Trophoblast cell (in vitro differentiated cells and primary cell): ENCODE results near the gene LEUTX.

Experiments used
- DNase-seq, 2 donors: peaks; one replicate each; pipeline ENCODE4 v3.0.0-alpha.2; 2016
- H2AFZ ChIP-seq: 2 replicates; pipeline ENCODE4 v1.6.1; 2013; ENCODE audit warnings: low read length, moderate library complexity, mild to moderate bottlenecking; ENCODE audit not compliant: insufficient read depth, poor library complexity
- H2AK5ac ChIP-seq: 2 replicates; pipeline ENCODE4 v1.6.1; 2013; ENCODE audit warnings: mild to moderate bottlenecking, low read length
- H2BK120ac ChIP-seq: 2 replicates; pipeline ENCODE4 v1.6.1; 2013; ENCODE audit warnings: low read length, mild to moderate bottlenecking, moderate library complexity; ENCODE audit not compliant: insufficient read depth, poor library complexity
- H2BK12ac ChIP-seq: 2 replicates; pipeline ENCODE4 v1.6.1; 2013; ENCODE audit warnings: mild to moderate bottlenecking, low read length, moderate library complexity
- H2BK5ac ChIP-seq: 2 replicates; pipeline ENCODE4 v1.6.1; 2013; ENCODE audit warnings: low read length, low read depth, moderate library complexity, mild to moderate bottlenecking; ENCODE audit not compliant: poor library complexity
- H3K14ac ChIP-seq: 2 replicates; pipeline ENCODE4 v1.6.1; 2013; ENCODE audit warnings: mild to moderate bottlenecking, low read length
- H3K18ac ChIP-seq: 2 replicates; pipeline ENCODE4 v1.6.1; 2013; ENCODE audit warnings: mild to moderate bottlenecking, low read length
- H3K23ac ChIP-seq: 2 replicates; pipeline ENCODE4 v1.6.1; 2013; ENCODE audit warnings: low read length
- H3K27ac ChIP-seq: 2 replicates; pipeline ENCODE4 v1.5.1; 2013; ENCODE audit warnings: low read depth, mild to moderate bottlenecking, inconsistent platforms, low read length, moderate library complexity
- H3K27me3 ChIP-seq: 2 replicates; pipeline ENCODE4 v1.6.1; 2013; ENCODE audit warnings: inconsistent platforms, mild to moderate bottlenecking, low read length, moderate library complexity; ENCODE audit not compliant: insufficient read depth
- H3K36me3 ChIP-seq, 2 experiments: 1 replicate in 1 of 2; 2 replicates in 1 of 2; pipeline ENCODE4 v1.6.1; 2013; ENCODE audit warnings: low read length in 2 of 2, mild to moderate bottlenecking in 2 of 2, moderate library complexity in 1 of 2; ENCODE audit not compliant: insufficient read depth in 2 of 2, control insufficient read depth in 1 of 2
- H3K4ac ChIP-seq: 2 replicates; pipeline ENCODE4 v1.6.1; 2013; ENCODE audit warnings: low read depth, mild to moderate bottlenecking, low read length, moderate library complexity
- H3K4me1 ChIP-seq, 2 experiments: 1 replicate in 1 of 2; 2 replicates in 1 of 2; pipeline ENCODE4 v1.6.1; 2013; ENCODE audit warnings: low read length in 2 of 2, mild to moderate bottlenecking in 2 of 2, moderate library complexity in 1 of 2; ENCODE audit not compliant: insufficient read depth in 2 of 2, control insufficient read depth in 1 of 2
- H3K4me2 ChIP-seq: 2 replicates; pipeline ENCODE4 v1.6.1; 2013; ENCODE audit warnings: inconsistent platforms, mild to moderate bottlenecking, low read length, moderate library complexity
- H3K4me3 ChIP-seq: 2 replicates; pipeline ENCODE4 v1.5.1; 2013; ENCODE audit warnings: mild to moderate bottlenecking, low read depth, low read length, inconsistent platforms
- H3K79me1 ChIP-seq: one replicate; pipeline ENCODE4 v1.6.1; 2013; ENCODE audit warnings: low read length
- H3K79me2 ChIP-seq: 2 replicates; pipeline ENCODE4 v1.6.1; 2013; ENCODE audit warnings: low read length, mild to moderate bottlenecking; ENCODE audit not compliant: control insufficient read depth, insufficient read depth, poor library complexity
- H3K9ac ChIP-seq: 2 replicates; pipeline ENCODE4 v1.6.1; 2013; ENCODE audit warnings: mild to moderate bottlenecking, low read length
- H3K9me3 ChIP-seq: 2 replicates; pipeline ENCODE4 v1.6.1; 2013; ENCODE audit warnings: low read depth, mild to moderate bottlenecking, control low read depth, inconsistent platforms, low read length; ENCODE audit not compliant: insufficient read depth
- H4K12ac ChIP-seq: 2 replicates; pipeline ENCODE4 v1.6.1; 2013; ENCODE audit warnings: low read depth, mild to moderate bottlenecking, low read length, moderate library complexity
- H4K8ac ChIP-seq: 2 replicates; pipeline ENCODE4 v1.6.1; 2013; ENCODE audit warnings: low read depth, mild to moderate bottlenecking, low read length, moderate library complexity
- H4K91ac ChIP-seq: one replicate; pipeline ENCODE4 v1.6.1; 2013; ENCODE audit warnings: low read depth, mild to moderate bottlenecking, low read length, moderate library complexity
- whole genome bisulfite sequencing: extraction: QIAGEN DNeasy Blood & Tissue Kit; methylation state at CpG from one replicate; pipeline ENCODE4 v1.1.7; 2013; ENCODE audit warnings: missing lambda C conversion rate; ENCODE audit not compliant: insufficient read length, insufficient coverage; ENCODE audit errors: extremely low coverage; 5-methylcytosine and 5-hydroxymethylcytosine counted together

Gene LEUTX

DNA sequence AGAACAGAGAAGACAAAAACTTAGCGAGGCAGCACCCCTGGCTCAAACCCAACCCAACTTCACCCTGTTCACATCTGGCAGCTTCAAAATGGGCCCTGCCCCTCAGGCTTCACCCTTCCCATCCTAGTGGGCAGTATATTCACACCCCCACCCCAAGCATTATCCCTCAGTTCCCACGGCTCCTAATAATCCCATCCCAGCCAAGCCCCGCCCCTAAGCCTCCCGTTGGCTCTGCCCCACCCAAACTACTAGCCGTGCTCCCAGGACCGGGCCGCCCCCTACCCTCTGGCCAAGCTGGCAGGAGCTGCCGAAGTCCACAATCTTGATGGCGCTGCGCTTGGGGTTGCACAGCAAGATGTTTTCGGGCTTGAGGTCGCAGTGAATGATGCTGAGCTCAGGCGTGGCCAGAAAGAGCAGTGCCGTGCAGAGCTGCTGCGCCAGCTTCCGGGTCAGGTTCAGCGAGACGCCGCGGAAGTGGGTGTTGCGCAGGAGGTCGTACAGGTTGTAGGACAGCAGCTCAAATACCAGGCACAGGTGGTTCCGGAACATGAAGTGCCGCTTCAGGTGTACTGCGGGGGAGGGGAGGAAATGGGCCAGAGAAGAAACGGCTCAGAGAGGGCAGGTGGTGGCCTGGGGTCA is 49.5 kb downstream of the LEUTX start:
- Histone ChIP-seq H4K12ac (no peak overlapping the region), H3K27ac (no peak overlapping the region), H2AFZ (no peak overlapping the region), H2AK5ac (no peak overlapping the region), H3K23ac (no peak overlapping the region), H3K4me1 (peaks cover 16 to 18% of the 10 kb centered on the region in 2 experiments), H4K91ac (no peak overlapping the region), H3K4ac (no peak overlapping the region), H2BK120ac (no peak overlapping the region), H3K27me3 (no peaks in the 10 kb centered on the region), H3K4me3 (peak overlapping the region; percentile 11), H3K9ac (no peak overlapping the region), H3K9me3 (peaks cover 5% of the 10 kb centered on the region), H3K36me3 (peaks cover 49 to 57% of the 10 kb centered on the region in 2 experiments), H3K18ac (no peak overlapping the region), H3K79me1 (peaks cover 2% of the 10 kb centered on the region), H2BK5ac (no peak overlapping the region), H3K14ac (no peak overlapping the region), H4K8ac (no peak overlapping the region), H2BK12ac (no peak overlapping the region), H3K4me2 (no peak overlapping the region), H3K79me2 (peaks cover 6% of the 10 kb centered on the region)
- WGBS, result no CpG with 5 or more reads among the region's 26 CpGs
- DNase-seq, result no peak

DNA sequence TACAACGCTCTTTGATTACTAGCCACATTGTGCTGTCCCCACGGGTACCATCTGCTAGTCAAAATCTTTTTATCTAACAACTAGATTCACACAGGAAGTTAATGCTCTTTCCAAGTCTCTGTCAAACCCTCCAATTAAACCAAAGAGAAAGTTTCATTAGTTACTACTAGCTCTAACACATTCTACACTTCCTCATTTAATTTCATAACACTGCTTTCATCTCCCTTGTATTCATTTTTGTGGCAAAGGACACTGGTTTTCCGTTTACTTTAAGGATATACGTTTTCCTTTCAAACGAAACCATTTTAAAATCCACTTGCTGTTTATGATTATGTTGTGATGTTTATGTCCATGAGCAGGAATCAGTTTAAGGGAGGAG is 50.0 kb downstream of the LEUTX start:
- Histone ChIP-seq H3K36me3 (peaks cover 49 to 57% of the 10 kb centered on the region in 2 experiments), H2AK5ac (no peak overlapping the region), H3K14ac (no peak overlapping the region), H3K27ac (no peak overlapping the region), H4K91ac (no peak overlapping the region), H3K4me1 (peaks cover 14 to 17% of the 10 kb centered on the region in 2 experiments), H2BK12ac (no peak overlapping the region), H3K79me2 (peaks cover 6% of the 10 kb centered on the region), H3K18ac (no peak overlapping the region), H3K4me3 (no peak overlapping the region), H4K12ac (no peak overlapping the region), H2BK5ac (no peak overlapping the region), H3K4me2 (no peak overlapping the region), H3K9ac (no peak overlapping the region), H4K8ac (no peak overlapping the region), H3K79me1 (peaks cover 3% of the 10 kb centered on the region), H3K4ac (no peak overlapping the region), H2AFZ (no peak overlapping the region), H3K27me3 (no peaks in the 10 kb centered on the region), H3K9me3 (peaks cover 5% of the 10 kb centered on the region), H3K23ac (no peak overlapping the region), H2BK120ac (no peak overlapping the region)
- DNase-seq, result no peak
- WGBS, result no CpG with 5 or more reads among the region's 5 CpGs

DNA sequence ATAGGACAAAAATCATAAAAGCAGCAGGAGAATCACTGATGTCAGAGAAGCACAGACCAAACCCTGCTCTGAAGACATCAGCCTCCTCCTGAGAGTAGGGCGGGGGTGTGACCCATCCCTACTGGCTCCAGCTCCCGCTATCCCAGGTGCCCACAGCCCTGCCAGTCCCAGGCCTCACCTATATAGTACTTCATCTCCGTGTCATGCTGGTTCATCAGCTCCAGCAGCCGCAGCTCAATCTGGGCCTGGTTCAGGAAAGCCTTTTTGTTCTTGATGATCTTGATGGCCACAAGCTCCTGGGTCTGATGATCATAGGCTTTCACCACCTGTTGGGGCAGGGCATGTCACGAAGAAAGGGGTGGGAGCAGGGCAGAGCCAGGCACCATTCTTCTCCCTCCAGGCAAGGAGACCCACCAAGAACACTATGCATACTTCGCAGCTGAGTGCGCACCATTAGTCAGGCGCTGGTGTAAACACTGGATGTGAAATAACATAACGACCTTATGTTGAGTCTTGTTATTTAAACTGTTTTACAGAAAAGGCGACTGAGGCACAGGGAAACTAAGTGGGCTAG is 51.1 kb downstream of the LEUTX start:
- no peak for DNase-seq
- Histone ChIP-seq H2AFZ (no peak overlapping the region), H2BK120ac (no peak overlapping the region), H3K4me3 (no peak overlapping the region), H3K4me2 (no peak overlapping the region), H3K4me1 (peaks cover 8 to 14% of the 10 kb centered on the region in 2 experiments), H3K9ac (no peak overlapping the region), H3K9me3 (peaks cover 5% of the 10 kb centered on the region), H4K12ac (no peak overlapping the region), H3K23ac (no peak overlapping the region), H3K18ac (no peak overlapping the region), H3K79me1 (peaks cover 4% of the 10 kb centered on the region), H2AK5ac (no peak overlapping the region), H3K14ac (no peak overlapping the region), H3K27ac (no peak overlapping the region), H4K8ac (no peak overlapping the region), H4K91ac (no peak overlapping the region), H3K27me3 (no peaks in the 10 kb centered on the region), H3K79me2 (peaks cover 5% of the 10 kb centered on the region), H3K4ac (no peak overlapping the region), H2BK12ac (no peak overlapping the region), H2BK5ac (no peak overlapping the region), H3K36me3 (peaks cover 54 to 62% of the 10 kb centered on the region in 2 experiments)
- WGBS, result no CpG with 5 or more reads among the region's 10 CpGs

DNA sequence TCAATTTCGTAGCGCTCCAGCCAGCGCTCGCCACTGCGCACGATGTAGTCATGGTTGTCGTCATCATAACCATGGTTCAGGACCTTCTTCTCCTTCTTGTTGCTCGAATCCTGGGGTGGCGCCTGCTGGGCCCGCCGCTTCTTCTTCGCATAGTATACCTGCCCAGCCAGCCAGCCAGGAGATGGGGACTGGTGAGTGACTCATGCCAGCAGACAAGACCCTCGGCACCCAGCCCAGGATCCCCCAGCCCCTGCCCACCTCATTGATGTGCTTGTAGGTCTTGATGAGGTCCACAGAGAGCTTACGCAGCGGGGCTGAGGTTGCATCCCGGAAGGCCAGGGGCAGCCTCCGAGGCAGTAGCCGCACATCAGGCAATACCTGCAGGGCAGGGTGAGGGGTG is 51.8 kb downstream of the LEUTX start:
- Histone ChIP-seq H3K79me1 (peaks cover 3% of the 10 kb centered on the region), H3K79me2 (peaks cover 5% of the 10 kb centered on the region), H3K9me3 (peaks cover 5% of the 10 kb centered on the region), H3K14ac (no peak overlapping the region), H2AK5ac (no peak overlapping the region), H3K27me3 (no peaks in the 10 kb centered on the region), H3K4me1 (peaks cover 5 to 10% of the 10 kb centered on the region in 2 experiments), H4K12ac (no peak overlapping the region), H3K4ac (no peak overlapping the region), H2BK12ac (no peak overlapping the region), H2AFZ (no peak overlapping the region), H2BK120ac (no peak overlapping the region), H3K27ac (no peak overlapping the region), H3K4me3 (no peak overlapping the region), H4K8ac (no peak overlapping the region), H3K9ac (no peak overlapping the region), H3K23ac (no peak overlapping the region), H4K91ac (no peak overlapping the region), H3K4me2 (no peak overlapping the region), H3K36me3 (peaks cover 54 to 63% of the 10 kb centered on the region in 2 experiments), H2BK5ac (no peak overlapping the region), H3K18ac (no peak overlapping the region)
- no peak for DNase-seq
- no CpG with 5 or more reads among the region's 18 CpGs for WGBS
